HepG2 (cell line): ENCODE results near the gene ACTL6A. TPM values are rescaled to one million over a fixed set of nuclear protein-coding genes. Genes with fewer than 3 reads are reported as not detected.
A peak's percentile ranks its signal among the peaks of the same experiment; 100 is the strongest.

Experiments used
- ATF4 ChIP-seq, 2 experiments: fragments of 450-650 bp in 1 of 2; sonication (generic) in 1 of 2; formaldehyde crosslinking; IDR thresholded peaks; 2 replicates each; pipeline versions ENCODE4 v1.5.0 to v1.8.0; 2020 to 2022; ENCODE audit warnings: mild to moderate bottlenecking in 1 of 2, missing genetic modification reagents in 1 of 2
- BHLHE40 ChIP-seq: IDR thresholded peaks from 2 replicates; pipeline ENCODE4 v1.6.1; 2011; ENCODE audit warnings: low read length, improper control_type of control experiment
- BORCS8-MEF2B ChIP-seq: sonication (generic); formaldehyde crosslinking; IDR thresholded peaks from 2 replicates; pipeline ENCODE4 v1.8.0; 2022; ENCODE audit warnings: mild to moderate bottlenecking, missing genetic modification reagents
- CENPBD1 ChIP-seq: sonication (generic); formaldehyde crosslinking; IDR thresholded peaks from 2 replicates; pipeline ENCODE4 v1.8.0; 2022; ENCODE audit warnings: missing genetic modification reagents, low read depth, mild to moderate bottlenecking, borderline replicate concordance
- ELF3 ChIP-seq: IDR thresholded peaks from 2 replicates; pipeline ENCODE4 v1.6.1; 2016; ENCODE audit warnings: missing genetic modification reagents, missing compliant biosample characterization
- IKZF1 ChIP-seq: fragments of 450-650 bp; IDR thresholded peaks from 2 replicates; pipeline ENCODE4 v1.7.1; 2016
- KDM2A ChIP-seq: sonication (generic); formaldehyde crosslinking; IDR thresholded peaks from 2 replicates; pipeline ENCODE4 v1.4.0; 2020; ENCODE audit warnings: low read depth, missing genetic modification reagents, borderline replicate concordance
- MAFF ChIP-seq: IDR thresholded peaks from 2 replicates; pipeline ENCODE4 v1.6.1; 2011; ENCODE audit warnings: low read depth, low read length, improper control_type of control experiment
- MZF1 ChIP-seq: sonication (generic); formaldehyde crosslinking; IDR thresholded peaks from 2 replicates; pipeline ENCODE4 v1.8.1; 2023; ENCODE audit warnings: mild to moderate bottlenecking, missing genetic modification reagents, borderline replicate concordance
- PITX1 ChIP-seq: sonication (generic); formaldehyde crosslinking; IDR thresholded peaks from 2 replicates; pipeline ENCODE4 v1.5.1; 2020; ENCODE audit warnings: mild to moderate bottlenecking, missing genetic modification reagents
- POLR2AphosphoS5 ChIP-seq: IDR thresholded peaks from 2 replicates; pipeline ENCODE4 v1.6.1; 2012; ENCODE audit warnings: low read depth, low read length
- POLR2G ChIP-seq: fragments of 200-400 bp; formaldehyde crosslinking; IDR thresholded peaks from 2 replicates; pipeline ENCODE4 v1.6.1; 2018; ENCODE audit warnings: mild to moderate bottlenecking, low read depth, low read length, moderate library complexity
- SAP130 ChIP-seq: IDR thresholded peaks from 2 replicates; pipeline ENCODE4 v1.6.1; 2016; ENCODE audit warnings: low read depth
- TCF7L2 ChIP-seq: IDR thresholded peaks from 2 replicates; pipeline ENCODE4 v1.6.1; 2011; ENCODE audit warnings: mild to moderate bottlenecking, low read depth, low read length, moderate library complexity
- THAP11 ChIP-seq: IDR thresholded peaks from 2 replicates; pipeline ENCODE4 v1.6.1; 2016; ENCODE audit warnings: missing biosample characterization, missing genetic modification reagents
- ZFX ChIP-seq: sonication (generic); formaldehyde crosslinking; IDR thresholded peaks from 2 replicates; pipeline ENCODE4 v1.4.0; 2020; ENCODE audit warnings: mild to moderate bottlenecking, low read depth, missing genetic modification reagents, moderate library complexity
- ZFY ChIP-seq: sonication (generic); formaldehyde crosslinking; IDR thresholded peaks from 2 replicates; pipeline ENCODE4 v1.4.0; 2020; ENCODE audit warnings: missing genetic modification reagents
- ZKSCAN5 ChIP-seq: sonication (generic); formaldehyde crosslinking; IDR thresholded peaks from 2 replicates; pipeline ENCODE4 v1.5.1; 2020; ENCODE audit warnings: mild to moderate bottlenecking, missing genetic modification reagents
- ZNF501 ChIP-seq: sonication (generic); formaldehyde crosslinking; IDR thresholded peaks from 2 replicates; pipeline ENCODE4 v1.5.1; 2020; ENCODE audit warnings: mild to moderate bottlenecking, moderate library complexity, missing genetic modification reagents
- ZNF691 ChIP-seq: sonication (generic); formaldehyde crosslinking; IDR thresholded peaks from 2 replicates; pipeline ENCODE4 v1.4.0; 2020; ENCODE audit warnings: missing genetic modification reagents, low read depth, mild to moderate bottlenecking, borderline replicate concordance
- ZNF891 ChIP-seq: sonication (generic); formaldehyde crosslinking; IDR thresholded peaks from 2 replicates; pipeline ENCODE4 v1.5.0; 2020; ENCODE audit warnings: mild to moderate bottlenecking, missing genetic modification reagents
- ZSCAN12 ChIP-seq: sonication (generic); formaldehyde crosslinking; IDR thresholded peaks from 2 replicates; pipeline ENCODE4 v1.9.0; 2021; ENCODE audit warnings: mild to moderate bottlenecking, missing genetic modification reagents
- ZSCAN20 ChIP-seq: sonication (generic); formaldehyde crosslinking; IDR thresholded peaks from 2 replicates; pipeline ENCODE4 v1.4.0; 2020; ENCODE audit warnings: missing genetic modification reagents, mild to moderate bottlenecking, borderline replicate concordance
- polyA plus RNA-seq, 8 experiments: library from polyadenylated mRNA; depleted of rRNA in 3 of 8; stranded (reverse) in 7 of 8; unstranded in 1 of 8; fragments of >200 nt; fragmentation: Illumina TruSeq in 4 of 8; extraction: Trizol in 4 of 8; gene quantifications; 2 replicates each; pipeline versions ENCODE4 v1.2.1 to v1.2.3, GENCODE V29; 2011 to 2016; ENCODE audit warnings: low read depth in 4 of 8, missing spikeins in 1 of 8, mixed read lengths in 1 of 8; ENCODE audit not compliant: insufficient read depth in 1 of 8
- total RNA-seq, 5 experiments: library from RNA; depleted of rRNA; stranded (reverse); fragments of >200 nt; fragmentation: Illumina TruSeq; extraction: Trizol; gene quantifications; 2 replicates each; pipeline ENCODE4 v1.2.3, GENCODE V29; 2016; ENCODE audit warnings: low read depth in 1 of 5
- TF ChIP-seq, protein P1 (sequence below): sonication (generic); formaldehyde crosslinking; IDR thresholded peaks from 2 replicates; pipeline ENCODE4 v1.4.0; 2020; ENCODE audit warnings: missing genetic modification reagents; ENCODE audit errors: not compliant biosample characterization
- TF ChIP-seq, protein P2 (sequence below): sonication (generic); formaldehyde crosslinking; IDR thresholded peaks from 2 replicates; pipeline ENCODE4 v1.5.1; 2020; ENCODE audit warnings: missing genetic modification reagents, mild to moderate bottlenecking, borderline replicate concordance
- TF ChIP-seq, protein P3 (sequence below): sonication (generic); formaldehyde crosslinking; IDR thresholded peaks from 2 replicates; pipeline ENCODE4 v1.4.0; 2020; ENCODE audit warnings: mild to moderate bottlenecking, missing genetic modification reagents

The ACTL6A gene
- total and polyA plus RNA-seq, 2 of the 13 experiments (the other 11 are each of a cell fraction or from before 2014, with no cell fraction given), result 58.1 to 84.1 TPM

DNA sequence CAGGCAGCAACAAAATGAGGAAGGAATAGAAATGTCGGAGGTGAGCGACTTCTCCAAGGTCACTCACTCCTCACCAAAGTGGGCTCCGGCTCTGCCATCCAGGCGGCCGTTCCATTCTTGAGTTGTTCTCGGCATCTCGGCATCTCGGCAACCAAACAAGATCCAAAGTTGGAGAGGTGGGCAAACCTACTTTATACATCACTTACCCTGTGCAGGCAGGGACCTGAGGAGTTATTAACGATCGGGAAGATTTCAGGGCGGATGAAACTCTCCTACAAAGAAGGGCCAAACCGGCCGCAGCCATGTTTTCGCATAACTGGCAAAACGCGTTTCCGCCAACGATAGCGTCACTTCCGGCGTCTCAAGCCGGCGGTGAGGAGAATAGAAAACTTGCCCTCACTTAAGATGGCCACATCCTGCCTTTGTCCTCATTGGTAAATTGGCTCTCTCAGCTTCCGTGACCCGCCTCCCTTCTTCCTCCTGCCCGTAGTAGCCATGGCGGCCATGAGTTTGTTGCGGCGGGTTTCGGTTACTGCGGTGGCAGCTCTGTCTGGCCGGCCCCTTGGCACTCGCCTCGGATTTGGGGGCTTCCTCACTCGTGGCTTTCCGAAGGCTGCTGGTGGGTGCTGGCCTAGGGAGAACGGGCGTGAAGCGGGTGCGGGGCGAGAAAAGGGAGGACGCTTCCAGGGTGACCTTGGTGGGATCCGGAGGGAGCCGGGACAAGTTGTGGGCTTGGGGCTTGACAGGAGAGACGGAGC lies 41.8 kb downstream of the ACTL6A start, which contains the start of the genes MRPL47 and NDUFB5 (continued):
- TF ChIP-seq, protein P1, sequence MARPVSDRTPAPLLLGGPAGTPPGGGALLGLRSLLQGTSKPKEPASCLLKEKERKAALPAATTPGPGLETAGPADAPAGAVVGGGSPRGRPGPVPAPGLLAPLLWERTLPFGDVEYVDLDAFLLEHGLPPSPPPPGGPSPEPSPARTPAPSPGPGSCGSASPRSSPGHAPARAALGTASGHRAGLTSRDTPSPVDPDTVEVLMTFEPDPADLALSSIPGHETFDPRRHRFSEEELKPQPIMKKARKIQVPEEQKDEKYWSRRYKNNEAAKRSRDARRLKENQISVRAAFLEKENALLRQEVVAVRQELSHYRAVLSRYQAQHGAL, result no peak
- TF ChIP-seq, protein P2, sequence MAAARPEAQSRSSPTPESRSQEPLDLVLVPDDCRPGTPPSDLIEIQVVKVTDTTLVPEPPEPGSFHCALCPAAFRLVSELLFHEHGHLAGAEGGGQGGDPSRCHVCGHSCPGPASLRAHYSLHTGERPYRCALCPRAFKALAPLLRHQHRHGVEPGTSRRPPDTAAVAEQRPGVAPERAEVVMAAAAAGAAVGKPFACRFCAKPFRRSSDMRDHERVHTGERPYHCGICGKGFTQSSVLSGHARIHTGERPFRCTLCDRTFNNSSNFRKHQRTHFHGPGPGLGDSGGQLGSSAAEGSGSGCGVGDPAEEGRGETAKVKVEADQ, result no peak
- peak; percentile 83 for TF ChIP-seq ZFY (CRISPR knock-in tag)
- TF ChIP-seq POLR2G, result peak; percentile 91
- no peak for TF ChIP-seq ZSCAN12
- TF ChIP-seq, protein P3, sequence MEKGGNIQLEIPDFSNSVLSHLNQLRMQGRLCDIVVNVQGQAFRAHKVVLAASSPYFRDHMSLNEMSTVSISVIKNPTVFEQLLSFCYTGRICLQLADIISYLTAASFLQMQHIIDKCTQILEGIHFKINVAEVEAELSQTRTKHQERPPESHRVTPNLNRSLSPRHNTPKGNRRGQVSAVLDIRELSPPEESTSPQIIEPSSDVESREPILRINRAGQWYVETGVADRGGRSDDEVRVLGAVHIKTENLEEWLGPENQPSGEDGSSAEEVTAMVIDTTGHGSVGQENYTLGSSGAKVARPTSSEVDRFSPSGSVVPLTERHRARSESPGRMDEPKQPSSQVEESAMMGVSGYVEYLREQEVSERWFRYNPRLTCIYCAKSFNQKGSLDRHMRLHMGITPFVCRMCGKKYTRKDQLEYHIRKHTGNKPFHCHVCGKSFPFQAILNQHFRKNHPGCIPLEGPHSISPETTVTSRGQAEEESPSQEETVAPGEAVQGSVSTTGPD (CRISPR knock-in tag), result 0 out of 2 replicates have a peak, but pooled peaks have one; percentile 18
- TF ChIP-seq ZNF891 (CRISPR knock-in tag), result peak; percentile 76; the same call in 1 of the 2 replicates
- peak; percentile 92 for TF ChIP-seq THAP11 (CRISPR knock-in tag)
- no peak for TF ChIP-seq CENPBD1 (CRISPR knock-in tag)
- no peak for TF ChIP-seq BHLHE40
- 0 out of 2 replicates have a peak, but pooled peaks have one; percentile 50 for TF ChIP-seq BORCS8-MEF2B
- TF ChIP-seq ELF3 (CRISPR knock-in tag), result peak; percentile 71
- TF ChIP-seq KDM2A (CRISPR knock-in tag), result peak; percentile 79
- no peak for TF ChIP-seq MZF1
- TF ChIP-seq ZFX (CRISPR knock-in tag), result peak; percentile 62
- peak; percentile 94 for TF ChIP-seq ZNF501 (CRISPR knock-in tag)
- TF ChIP-seq ZSCAN20 (CRISPR knock-in tag), result 0 out of 2 replicates have a peak, but pooled peaks have one; percentile 16
- TF ChIP-seq ATF4 (CRISPR knock-in tag; IDR thresholded peaks at IDR 0.05), result no peak
- TF ChIP-seq SAP130 (CRISPR knock-in tag), result peak; percentile 88
- TF ChIP-seq PITX1 (CRISPR knock-in tag), result no peak; the same call in 1 of the 2 replicates
- no peak for TF ChIP-seq TCF7L2
- TF ChIP-seq ZKSCAN5 (CRISPR knock-in tag), result no peak
- TF ChIP-seq MAFF, result peak; percentile 44; the same call in 1 of the 2 replicates
- TF ChIP-seq ZNF691 (CRISPR knock-in tag), result no peak
- TF ChIP-seq IKZF1, result no peak
- peak; percentile 93 for TF ChIP-seq POLR2AphosphoS5
